Activated CD4-positive, alpha-beta memory T cell treated with anti-CD3 and anti-CD28 coated beads, Interleukin-2, amount 10 ng/mL, durations not matched to agents 7 days and 5 days (primary cell): Measurements from ENCODE around the gene SLC66A3. TPM values are rescaled to one million over a fixed set of nuclear protein-coding genes. Genes with fewer than 3 reads are reported as not detected.
A peak's percentile ranks its signal among the peaks of the same experiment; 100 is the strongest.
"Not testable (repeated sequence)": the region's sequence is repeated elsewhere in the genome, so short reads cannot be mapped to it uniquely, and the experiment has no call there.

Experiments
- CTCF ChIA-PET: fragments of 350-600 bp; sonication (Branson Sonifier 250); formaldehyde crosslinking; loops from one replicate; lab custom pipeline; 2021; ENCODE audit warnings: antibody characterized with exemption, inconsistent platforms; lab: Charles Lee
- POLR2A ChIA-PET: fragments of 350-600 bp; sonication (Branson Sonifier 250); formaldehyde crosslinking; loops from one replicate; lab custom pipeline; 2021; ENCODE audit warnings: antibody characterized with exemption; lab: Charles Lee
- DNase-seq: peaks from one replicate; pipeline ENCODE4 v3.0.0-alpha.2; 2020
- H3K27ac Mint-ChIP-seq: one replicate; pipeline ENCODE4 v1.8.0; 2021; ENCODE audit warnings: mild to moderate bottlenecking, mixed read lengths
- H3K27me3 Mint-ChIP-seq: one replicate; pipeline ENCODE4 v1.8.0; 2021; ENCODE audit warnings: mixed read lengths
- H3K36me3 Mint-ChIP-seq: one replicate; pipeline ENCODE4 v1.8.0; 2021; ENCODE audit warnings: low read depth, mixed read lengths
- H3K4me1 Mint-ChIP-seq: one replicate; pipeline ENCODE4 v1.8.0; 2021; ENCODE audit warnings: mixed read lengths
- H3K4me3 Mint-ChIP-seq: one replicate; pipeline ENCODE4 v1.8.0; 2021; ENCODE audit warnings: mild to moderate bottlenecking, mixed read lengths
- H3K9me3 Mint-ChIP-seq: one replicate; pipeline ENCODE4 v1.8.0; 2021; ENCODE audit warnings: mixed read lengths
- total RNA-seq, 2 experiments: library from RNA; stranded (reverse); gene quantifications; one replicate each; pipeline ENCODE4 v1.2.3, GENCODE V29; 2021

SLC66A3 gene
- total RNA-seq, 2 experiments from 2014 or later: 22.9 to 23.8 TPM

GRCh38 chr2:11158916-11159573 lies 3.8 kb downstream of the SLC66A3 start:
- ChIA-PET POLR2A (no interaction called here), CTCF (interaction anchor here (2.3 kb wide), 1 partner anchor 26 kb away, joined by 7 read pairs; a partner anchor contains a TSS)
- Mint-ChIP-seq H3K36me3 (no peaks in the 10 kb centered on the region), H3K4me3 (no peak overlapping the region), H3K27ac (no peak overlapping the region), H3K4me1 (peaks cover 37% of the 10 kb centered on the region), H3K9me3 (no peaks in the 10 kb centered on the region), H3K27me3 (no peaks in the 10 kb centered on the region)
- DNase-seq: no peak

GRCh38 chr2:11159574-11160170 lies 4.4 kb downstream of the SLC66A3 start:
- Mint-ChIP-seq H3K36me3 (no peaks in the 10 kb centered on the region), H3K27ac (peak overlapping the region; percentile 34), H3K4me3 (no peak overlapping the region), H3K4me1 (peaks cover 31% of the 10 kb centered on the region), H3K9me3 (no peaks in the 10 kb centered on the region), H3K27me3 (no peaks in the 10 kb centered on the region)
- ChIA-PET POLR2A (no interaction called here), CTCF (no interaction called here)
- no peak for DNase-seq

GRCh38 chr2:11160256-11160655 lies 5.0 kb downstream of the SLC66A3 start:
- no peak for DNase-seq
- H3K9me3 Mint-ChIP-seq: no peaks in the 10 kb centered on the region
- CTCF ChIA-PET: no interaction called here
- peaks cover 31% of the 10 kb centered on the region for H3K4me1 Mint-ChIP-seq
- POLR2A ChIA-PET: interaction anchor here (0.9 kb wide), 1 partner anchor 185 kb away, joined by 3 read pairs; no protein-coding TSS in a partner anchor
- peak overlapping the region; percentile 96 for H3K27ac Mint-ChIP-seq
- H3K36me3 Mint-ChIP-seq: no peaks in the 10 kb centered on the region
- H3K27me3 Mint-ChIP-seq: no peaks in the 10 kb centered on the region
- no peak overlapping the region for H3K4me3 Mint-ChIP-seq

- POLR2A ChIA-PET: interaction anchor here (0.9 to 1.7 kb wide), 4 partner anchors 14 to 349 kb away, joined by 3 to 6 read pairs (median 4); partner anchors contain the start of gene PDIA6
- no peaks in the 10 kb centered on the region for H3K9me3 Mint-ChIP-seq
- peak overlapping the region; percentile 96 for H3K27ac Mint-ChIP-seq
Measured at GRCh38 chr2:11160731-11161455, 5.6 kb downstream of the SLC66A3 start.

GRCh38 chr2:11161747-11162146 lies 6.5 kb downstream of the SLC66A3 start:
- POLR2A ChIA-PET: interaction anchor here (0.9 to 2.3 kb wide), 5 partner anchors 14 to 349 kb away, joined by 3 to 6 read pairs (median 4); partner anchors contain the start of gene PDIA6
- H3K4me1 Mint-ChIP-seq: peaks cover 20% of the 10 kb centered on the region
- H3K36me3 Mint-ChIP-seq: no peaks in the 10 kb centered on the region
- H3K9me3 Mint-ChIP-seq: no peaks in the 10 kb centered on the region
- no peaks in the 10 kb centered on the region for H3K27me3 Mint-ChIP-seq
- no peak overlapping the region for H3K4me3 Mint-ChIP-seq
- CTCF ChIA-PET: interaction anchor here (0.7 to 1.7 kb wide), 4 partner anchors 18 to 421 kb away, joined by 3 to 12 read pairs (median 4); a partner anchor contains a TSS
- DNase-seq: no peak
- H3K27ac Mint-ChIP-seq: peak overlapping the region; percentile 96

More at GRCh38 chr2:11160731-11161455, 5.6 kb downstream of the SLC66A3 start:
- Mint-ChIP-seq H3K36me3 (no peaks in the 10 kb centered on the region), H3K27me3 (no peaks in the 10 kb centered on the region), H3K4me1 (peaks cover 29% of the 10 kb centered on the region), H3K4me3 (peak overlapping the region; percentile 64)
- CTCF ChIA-PET: interaction anchor here (0.7 to 1.7 kb wide), 3 partner anchors 17 to 29 kb away, joined by 4 to 12 read pairs (median 5); a partner anchor contains a TSS
- DNase-seq: peak; percentile 39

- H3K27me3 Mint-ChIP-seq: no peaks in the 10 kb centered on the region
Measured at GRCh38 chr2:11163439-11164317, 8.4 kb downstream of the SLC66A3 start.

GRCh38 chr2:11165046-11165445 lies 9.8 kb downstream of the SLC66A3 start:
- H3K27me3 Mint-ChIP-seq, H3K9me3 Mint-ChIP-seq, H3K4me3 Mint-ChIP-seq, DNase-seq, H3K36me3 Mint-ChIP-seq, CTCF ChIA-PET, POLR2A ChIA-PET, H3K27ac Mint-ChIP-seq: not testable (repeated sequence)
- peaks cover 18% of the 10 kb centered on the region for H3K4me1 Mint-ChIP-seq

More at GRCh38 chr2:11163439-11164317, 8.4 kb downstream of the SLC66A3 start:
- Mint-ChIP-seq H3K27ac (no peak overlapping the region), H3K36me3 (no peaks in the 10 kb centered on the region), H3K4me1 (peaks cover 19% of the 10 kb centered on the region), H3K4me3 (no peak overlapping the region), H3K9me3 (no peaks in the 10 kb centered on the region)
- ChIA-PET POLR2A (interaction anchor here (0.6 to 2.3 kb wide), 3 partner anchors 8 to 31 kb away, joined by 3 to 5 read pairs (median 5); a partner anchor contains a TSS), CTCF (interaction anchor here (0.6 to 0.8 kb wide), 2 partner anchors 31 to 303 kb away, joined by 3 to 4 read pairs; a partner anchor contains a TSS)
- no peak for DNase-seq

- H3K27ac Mint-ChIP-seq: no peak overlapping the region
- CTCF ChIA-PET: no interaction called here
- H3K4me3 Mint-ChIP-seq: no peak overlapping the region
- H3K27me3 Mint-ChIP-seq: no peaks in the 10 kb centered on the region
- no peaks in the 10 kb centered on the region for H3K9me3 Mint-ChIP-seq
- H3K4me1 Mint-ChIP-seq: peaks cover 5% of the 10 kb centered on the region
- POLR2A ChIA-PET: no interaction called here
- no peak for DNase-seq
- no peaks in the 10 kb centered on the region for H3K36me3 Mint-ChIP-seq
Measured at GRCh38 chr2:11166476-11166875, 11.2 kb downstream of the SLC66A3 start.

GRCh38 chr2:11168488-11168887 lies 13.2 kb downstream of the SLC66A3 start:
- no peaks in the 10 kb centered on the region for H3K4me1 Mint-ChIP-seq
- ChIA-PET POLR2A (no interaction called here), CTCF (interaction anchor here (0.6 kb wide), 1 partner anchor 41 kb away, joined by 3 read pairs; no protein-coding TSS in a partner anchor)
- H3K9me3 Mint-ChIP-seq: no peaks in the 10 kb centered on the region
- no peaks in the 10 kb centered on the region for H3K27me3 Mint-ChIP-seq
- no peak for DNase-seq
- no peaks in the 10 kb centered on the region for H3K36me3 Mint-ChIP-seq
- no peak overlapping the region for H3K4me3 Mint-ChIP-seq
- H3K27ac Mint-ChIP-seq: no peak overlapping the region

- H3K9me3 Mint-ChIP-seq: no peaks in the 10 kb centered on the region
- ChIA-PET POLR2A (no interaction called here), CTCF (no interaction called here)
- no peaks in the 10 kb centered on the region for H3K4me1 Mint-ChIP-seq
- no peaks in the 10 kb centered on the region for H3K36me3 Mint-ChIP-seq
- no peaks in the 10 kb centered on the region for H3K27me3 Mint-ChIP-seq
- no peak overlapping the region for H3K4me3 Mint-ChIP-seq
- no peak for DNase-seq
- no peak overlapping the region for H3K27ac Mint-ChIP-seq
Measured at GRCh38 chr2:11169333-11169732, 14.1 kb downstream of the SLC66A3 start.

GRCh38 chr2:11174222-11174621 lies 19.0 kb downstream of the SLC66A3 start:
- no peak for DNase-seq
- Mint-ChIP-seq H3K27ac (no peak overlapping the region), H3K4me1 (peaks cover 12% of the 10 kb centered on the region), H3K9me3 (no peaks in the 10 kb centered on the region), H3K36me3 (peaks cover 11% of the 10 kb centered on the region), H3K27me3 (no peaks in the 10 kb centered on the region), H3K4me3 (no peak overlapping the region)
- CTCF ChIA-PET: no interaction called here
- POLR2A ChIA-PET: no interaction called here

GRCh38 chr2:11175293-11175795 lies 20.1 kb downstream of the SLC66A3 start:
- CTCF ChIA-PET: no interaction called here
- H3K9me3 Mint-ChIP-seq: no peaks in the 10 kb centered on the region
- H3K36me3 Mint-ChIP-seq: peaks cover 13% of the 10 kb centered on the region
- no peaks in the 10 kb centered on the region for H3K27me3 Mint-ChIP-seq
- no peak for DNase-seq
- H3K4me1 Mint-ChIP-seq: peaks cover 12% of the 10 kb centered on the region
- POLR2A ChIA-PET: interaction anchor here (0.9 to 1.2 kb wide), 4 partner anchors 14 to 46 kb away, joined by 3 to 6 read pairs (median 4); partner anchors contain the start of gene SLC66A3
- no peak overlapping the region for H3K27ac Mint-ChIP-seq
- no peak overlapping the region for H3K4me3 Mint-ChIP-seq
